Endothelial cell of umbilical vein (primary cell): ENCODE measurements around the gene MAP1B. TPM values are rescaled to one million over a fixed set of nuclear protein-coding genes. Genes with fewer than 3 reads are reported as not detected.
A peak's percentile ranks its signal among the peaks of the same experiment; 100 is the strongest.

ENCODE experiments used
- BruUV-seq: library from RNA; stranded (reverse); fragments of 400-500 nt; replicated peaks from 2 replicates; lab custom pipeline; 2021; lab: Mats Ljungman, UMichigan
- CTCF ChIA-PET: fragments of 300-600, 350-600 bp; sonication (Branson Sonifier 250); formaldehyde crosslinking; loops from one replicate; lab custom pipeline; 2021; ENCODE audit warnings: antibody characterized with exemption, inconsistent platforms; lab: Charles Lee
- POLR2A ChIA-PET: fragments of 300-600, 350-600 bp; sonication (Branson Sonifier 250); formaldehyde crosslinking; loops from one replicate; lab custom pipeline; 2021; ENCODE audit warnings: antibody characterized with exemption, inconsistent platforms; lab: Charles Lee
- DNase-seq: peaks from one replicate; pipeline ENCODE4 v3.0.0-alpha.2; 2011; ENCODE audit warnings: low read depth, low spot score
- FAIRE-seq: peaks from 2 replicates; lab custom pipeline; 2011; peaks lifted over from hg19 to GRCh38; lab: Jason Lieb, UNC
- H2AFZ ChIP-seq: 2 replicates; pipeline ENCODE4 v1.6.0; 2012; ENCODE audit warnings: low read depth, low read length, control low read depth, inconsistent platforms
- H3K27ac ChIP-seq: 2 replicates; pipeline ENCODE4 v1.5.1; 2011; ENCODE audit warnings: low read depth, mild to moderate bottlenecking, control low read depth, low read length, moderate library complexity; ENCODE audit not compliant: insufficient read depth
- H3K27me3 ChIP-seq, 2 experiments: 2 replicates each; pipeline versions ENCODE4 v1.6.0 to v1.6.1; 2011; ENCODE audit warnings: low read length in 2 of 2, mixed read lengths in 1 of 2; ENCODE audit not compliant: control insufficient read depth in 2 of 2, insufficient read depth in 2 of 2
- H3K36me3 ChIP-seq, 2 experiments: 2 replicates in 1 of 2; 3 replicates in 1 of 2; pipeline ENCODE4 v1.5.1; 2011; ENCODE audit warnings: low read length in 2 of 2, mild to moderate bottlenecking in 1 of 2, moderate library complexity in 1 of 2; ENCODE audit not compliant: control insufficient read depth in 2 of 2, insufficient read depth in 2 of 2; ENCODE audit errors: extremely low read depth in 1 of 2
- H3K4me1 ChIP-seq: 3 replicates; pipeline ENCODE4 v1.5.1; 2011; ENCODE audit warnings: mild to moderate bottlenecking, low read length; ENCODE audit not compliant: control insufficient read depth, insufficient read depth; ENCODE audit errors: extremely low read depth
- H3K4me2 ChIP-seq: 2 replicates; pipeline ENCODE4 v1.6.1; 2011; ENCODE audit warnings: low read length, control low read depth, mixed read lengths; ENCODE audit not compliant: insufficient read depth
- H3K4me3 ChIP-seq, 3 experiments: fragments of 200-600 bp in 1 of 3; sonication (generic), shearing (Covaris generic) in 1 of 3; replicated peaks in 1 of 3; 2 replicates each; pipeline ENCODE4 v1.5.1; 2011 to 2016; ENCODE audit warnings: control low read depth in 3 of 3, low read length in 3 of 3, mild to moderate bottlenecking in 2 of 3, inconsistent platforms in 1 of 3, low read depth in 1 of 3, moderate library complexity in 1 of 3; ENCODE audit not compliant: insufficient read depth in 1 of 3
- H3K79me2 ChIP-seq: 2 replicates; pipeline ENCODE4 v1.6.0; 2012; ENCODE audit warnings: low read length, inconsistent platforms; ENCODE audit not compliant: control insufficient read depth, insufficient read depth
- H3K9ac ChIP-seq: replicated peaks from 2 replicates; pipeline ENCODE3; 2011; ENCODE audit warnings: low read length, control low read depth; ENCODE audit not compliant: insufficient read depth; ENCODE audit errors: extremely low read depth
- H3K9me1 ChIP-seq: replicated peaks from 3 replicates; pipeline ENCODE4 v1.6.0; 2011; ENCODE audit warnings: mild to moderate bottlenecking, low read length; ENCODE audit not compliant: control insufficient read depth, insufficient read depth; ENCODE audit errors: extremely low read depth
- H3K9me3 ChIP-seq: replicated peaks from 2 replicates; pipeline ENCODE4 v1.5.1; 2012; ENCODE audit warnings: low read length, inconsistent platforms; ENCODE audit not compliant: control insufficient read depth, insufficient read depth
- H4K20me1 ChIP-seq: replicated peaks from 2 replicates; pipeline ENCODE3; 2011; ENCODE audit warnings: mild to moderate bottlenecking, low read length; ENCODE audit not compliant: control insufficient read depth, insufficient read depth; ENCODE audit errors: extremely low read depth
- CTCF ChIP-seq, 2 donors: IDR thresholded peaks; 1 replicate in 1 of 2; 2 replicates in 1 of 2; pipeline ENCODE4 v1.5.1; 2011; ENCODE audit warnings: low read length in 2 of 2, mild to moderate bottlenecking in 2 of 2, moderate library complexity in 2 of 2, control low read depth in 1 of 2, inconsistent platforms in 1 of 2, low read depth in 1 of 2; ENCODE audit not compliant: insufficient read depth in 1 of 2; ENCODE audit errors: extremely low read depth in 1 of 2
- EZH2 ChIP-seq: IDR thresholded peaks from 2 replicates; pipeline ENCODE4 v1.6.1; 2012; ENCODE audit warnings: borderline replicate concordance, low read depth, mild to moderate bottlenecking, moderate library complexity, low read length, inconsistent platforms; ENCODE audit not compliant: severe bottlenecking
- FOS ChIP-seq: IDR thresholded peaks from 2 replicates; pipeline ENCODE4 v1.6.1; 2011; ENCODE audit warnings: mild to moderate bottlenecking, low read length, moderate library complexity, borderline replicate concordance; ENCODE audit not compliant: insufficient read depth
- GATA2 ChIP-seq: IDR thresholded peaks from 2 replicates; pipeline ENCODE4 v1.7.0; 2011; ENCODE audit warnings: low read depth, mild to moderate bottlenecking, moderate library complexity, mixed read lengths, low read length; ENCODE audit not compliant: insufficient read length, insufficient read depth
- JUN ChIP-seq: IDR thresholded peaks from 2 replicates; pipeline ENCODE4 v1.6.1; 2011; ENCODE audit warnings: borderline replicate concordance, low read depth; ENCODE audit not compliant: insufficient read length, insufficient read depth
- MAX ChIP-seq: IDR thresholded peaks from 2 replicates; pipeline ENCODE4 v1.6.1; 2011; ENCODE audit not compliant: insufficient read depth, insufficient read length
- MYC ChIP-seq: IDR thresholded peaks from one replicate; pipeline ENCODE4 v1.6.1; 2011; ENCODE audit warnings: mild to moderate bottlenecking, low read depth, low read length
- POLR2A ChIP-seq: IDR thresholded peaks from 2 replicates; pipeline ENCODE4 v1.6.1; 2012; ENCODE audit warnings: low read depth, mild to moderate bottlenecking, control low read depth, low read length
- POLR2AphosphoS5 ChIP-seq: IDR thresholded peaks from 2 replicates; pipeline ENCODE4 v1.6.1; 2012; ENCODE audit warnings: low read depth, mild to moderate bottlenecking, control low read depth, low read length, moderate library complexity; ENCODE audit not compliant: insufficient read depth
- dilution Hi-C: fragments of 300-500 bp; cut with MboI; formaldehyde crosslinking; loops from one replicate; pipeline ENCODE4 v1.15.0; 2019; ENCODE audit warnings: low sequenced_read_pairs; ENCODE audit not compliant: extremely low pct_ligation_motif_present
- intact Hi-C: fragments of 100-400 bp; cut with micrococcal nuclease; formaldehyde crosslinking; loops from one replicate; pipeline ENCODE4 v1.10.0; 2022
- polyA plus RNA-seq, 4 experiments: library from polyadenylated mRNA; depleted of rRNA in 3 of 4; stranded (reverse) in 3 of 4; unstranded in 1 of 4; fragments of >200 nt; gene quantifications; 2 replicates each; pipeline versions ENCODE4 v1.2.1 to v1.2.3, GENCODE V29; 2011 to 2012; ENCODE audit warnings: missing spikeins in 1 of 4
- total RNA-seq: library from RNA; stranded (reverse); gene quantifications from 2 replicates; pipeline ENCODE4 v1.2.3, GENCODE V29; 2021

The MAP1B gene
- total and polyA plus RNA-seq, 2 donors (not counting 3 experiments of a cell fraction or from before 2014, with no cell fraction given), result 55.9 to 263 TPM

- Histone ChIP-seq H3K4me1 (peaks cover 38% of the 10 kb centered on the region), H3K4me3 (no peak overlapping the region), H3K9ac (no peak overlapping the region), H2AFZ (no peak overlapping the region), H3K36me3 (no peaks in the 10 kb centered on the region), H3K9me3 (no peaks in the 10 kb centered on the region), H3K4me2 (peak overlapping the region; percentile 91), H4K20me1 (no peaks in the 10 kb centered on the region), H3K79me2 (no peaks in the 10 kb centered on the region), H3K9me1 (no peaks in the 10 kb centered on the region), H3K27ac (peak overlapping the region; percentile 97), H3K27me3 (no peaks in the 10 kb centered on the region)
- no TSS peak for BruUV-seq
- intact Hi-C loops (no loop called here), dilution Hi-C loops (no loop called here)
- TF ChIP-seq POLR2AphosphoS5, result no peak
- no peak for TF ChIP-seq JUN
- no peak for TF ChIP-seq MYC
- no peak for TF ChIP-seq CTCF (IDR thresholded peaks at IDR 0.05; ENCODE audit: extremely low read depth in 1 of 2, insufficient read depth in 1 of 2, low read depth in 1 of 2, low read length in 2 of 2)
- FAIRE-seq, result peak; percentile 15
- ChIA-PET CTCF (interaction anchor here (1.2 to 3.0 kb wide), 2 partner anchors 33 to 56 kb away, joined by 3 to 20 read pairs; no protein-coding TSS in a partner anchor), POLR2A (no interaction called here)
- no peak for DNase-seq
These were observed 104.9 kb downstream of the MAP1B start for GRCh38 chr5:72212171-72212570.

GRCh38 chr5:72213482-72213881 is 106.2 kb downstream of the MAP1B start:
- intact Hi-C loops (no loop called here), dilution Hi-C loops (no loop called here)
- Histone ChIP-seq H3K27me3 (no peaks in the 10 kb centered on the region), H3K79me2 (no peaks in the 10 kb centered on the region), H4K20me1 (no peaks in the 10 kb centered on the region), H3K9me3 (no peaks in the 10 kb centered on the region), H2AFZ (no peak overlapping the region), H3K4me1 (peaks cover 37% of the 10 kb centered on the region), H3K36me3 (peaks cover 0 to 3% of the 10 kb centered on the region in 2 experiments), H3K4me3 (no peak overlapping the region), H3K4me2 (no peak overlapping the region), H3K9me1 (no peaks in the 10 kb centered on the region), H3K9ac (no peak overlapping the region), H3K27ac (no peak overlapping the region)
- ChIA-PET CTCF (interaction anchor here (0.9 to 3.0 kb wide), 10 partner anchors 11 to 95 kb away, joined by 3 to 20 read pairs (median 3); no protein-coding TSS in a partner anchor), POLR2A (no interaction called here)
- no TSS peak for BruUV-seq
- TF ChIP-seq EZH2 (no peak), GATA2 (no peak), MAX (no peak), MYC (no peak), JUN (no peak), CTCF (IDR thresholded peaks at IDR 0.05; ENCODE audit: extremely low read depth in 1 of 2, insufficient read depth in 1 of 2, low read depth in 1 of 2, low read length in 2 of 2) (no peak), POLR2AphosphoS5 (no peak), FOS (no peak), POLR2A (no peak)
- no peak for FAIRE-seq
- no peak for DNase-seq
